Stimulated activated CD4-positive, alpha-beta T cell treated with anti-CD3 and anti-CD28 coated beads, Interleukin-15, amount 100 ng/mL, for 1 hour (primary cell): ENCODE measurements around the gene FLT3.
"Not testable (repeated sequence)": the region's sequence is repeated elsewhere in the genome, so short reads cannot be mapped to it uniquely, and the experiment has no call there.

Experiments used
- DNase-seq, 2 donors: peaks; one replicate each; pipeline ENCODE4 v3.0.0-alpha.2; 2020; ENCODE audit warnings: low read depth in 1 of 2, low spot score in 1 of 2

The FLT3 gene

GRCh38 chr13:28046981-28047380 lies 53.4 kb downstream of the FLT3 start:
- DNase-seq = no peak

- DNase-seq = no peak
Measured at GRCh38 chr13:28045861-28046260, 54.5 kb downstream of the FLT3 start.

GRCh38 chr13:28044608-28045007 lies 55.8 kb downstream of the FLT3 start:
- DNase-seq = no peak

- no peak for DNase-seq
Measured at GRCh38 chr13:28043224-28043623, 57.2 kb downstream of the FLT3 start.

- no peak for DNase-seq
Measured at GRCh38 chr13:28041501-28041900, 58.9 kb downstream of the FLT3 start.

GRCh38 chr13:28041031-28041461 lies 59.3 kb downstream of the FLT3 start:
- DNase-seq = no peak

- no peak for DNase-seq
Measured at GRCh38 chr13:28037399-28037798, 63.0 kb downstream of the FLT3 start.

GRCh38 chr13:28035146-28035782 lies 65.1 kb downstream of the FLT3 start:
- no peak for DNase-seq

- no peak for DNase-seq
Measured at GRCh38 chr13:28033894-28034655, 66.3 kb downstream of the FLT3 start.

GRCh38 chr13:28032438-28032837 lies 67.9 kb downstream of the FLT3 start:
- DNase-seq = not testable (repeated sequence)

GRCh38 chr13:28031896-28032288 lies 68.5 kb downstream of the FLT3 start:
- no peak for DNase-seq

GRCh38 chr13:28031220-28031895 lies 69.0 kb downstream of the FLT3 start:
- DNase-seq = no peak

GRCh38 chr13:28027607-28028364 lies 72.6 kb downstream of the FLT3 start:
- DNase-seq = no peak

- no peak for DNase-seq
Measured at GRCh38 chr13:28027071-28027470, 73.3 kb downstream of the FLT3 start.

- DNase-seq = no peak
Measured at GRCh38 chr13:28026508-28026907, 73.9 kb downstream of the FLT3 start.

GRCh38 chr13:28022848-28023518 lies 77.4 kb downstream of the FLT3 start:
- no peak for DNase-seq

- no peak for DNase-seq
Measured at GRCh38 chr13:28014301-28014700, 86.1 kb downstream of the FLT3 start.

GRCh38 chr13:28013482-28013881 lies 86.9 kb downstream of the FLT3 start:
- no peak for DNase-seq

- no peak for DNase-seq
Measured at GRCh38 chr13:28012896-28013295, 87.5 kb downstream of the FLT3 start.

GRCh38 chr13:28012383-28012782 lies 88.0 kb downstream of the FLT3 start:
- DNase-seq = no peak

GRCh38 chr13:28010046-28010445 lies 90.3 kb downstream of the FLT3 start:
- no peak for DNase-seq
